A673 (cell line): ENCODE data around the gene BSG. TPM values are rescaled to one million over a fixed set of nuclear protein-coding genes. Genes with fewer than 3 reads are reported as not detected.
A peak's percentile ranks its signal among the peaks of the same experiment; 100 is the strongest.

ENCODE experiments used
- BruUV-seq: library from RNA; stranded (reverse); fragments of 400-500 nt; replicated peaks from 2 replicates; lab custom pipeline; 2021; lab: Mats Ljungman, UMichigan
- CTCF ChIA-PET: fragments of 300-600 bp; sonication (Branson Sonifier 250); formaldehyde crosslinking; loops from one replicate; lab custom pipeline; 2022; ENCODE audit warnings: antibody characterized with exemption; lab: Charles Lee
- POLR2A ChIA-PET: fragments of 300-600 bp; sonication (Branson Sonifier 250); formaldehyde crosslinking; loops from one replicate; lab custom pipeline; 2022; ENCODE audit warnings: antibody characterized with exemption; ENCODE audit not compliant: low non-redundant PET; lab: Charles Lee
- DNase-seq: peaks from one replicate; pipeline ENCODE4 v3.0.0-alpha.2; 2015; ENCODE audit warnings: low spot score
- H3K27ac ChIP-seq: fragments of 200-600 bp; sonication (generic); 2 replicates; pipeline ENCODE4 v1.5.1; 2016; ENCODE audit warnings: mixed run types, low read depth, mild to moderate bottlenecking, mixed read lengths, antibody characterized with exemption, low read length; ENCODE audit not compliant: poor library complexity, severe bottlenecking
- H3K27me3 ChIP-seq: fragments of 200-600 bp; sonication (generic); replicated peaks from 2 replicates; pipeline ENCODE4 v1.6.1; 2017; ENCODE audit warnings: mixed run types, low read depth, mild to moderate bottlenecking, mixed read lengths, antibody characterized with exemption, low read length; ENCODE audit not compliant: insufficient read depth, poor library complexity
- H3K36me3 ChIP-seq: fragments of 200-600 bp; sonication (generic); 2 replicates; pipeline ENCODE4 v1.6.1; 2016; ENCODE audit warnings: mixed run types, mild to moderate bottlenecking, mixed read lengths, antibody characterized with exemption, low read length; ENCODE audit not compliant: insufficient read depth, poor library complexity, severe bottlenecking
- H3K4me1 ChIP-seq: fragments of 200-600 bp; sonication (generic); 2 replicates; pipeline ENCODE4 v1.6.1; 2017; ENCODE audit warnings: mixed run types, mild to moderate bottlenecking, mixed read lengths, antibody characterized with exemption, low read length; ENCODE audit not compliant: insufficient read depth, poor library complexity, severe bottlenecking
- H3K4me3 ChIP-seq: fragments of 200-600 bp; sonication (generic); 2 replicates; pipeline ENCODE4 v1.5.1; 2016; ENCODE audit warnings: low read depth, mixed run types, mild to moderate bottlenecking, mixed read lengths, low read length; ENCODE audit not compliant: poor library complexity, severe bottlenecking
- H3K9me3 ChIP-seq: fragments of 200-600 bp; sonication (generic); 2 replicates; pipeline ENCODE4 v1.6.1; 2016; ENCODE audit warnings: mixed run types, low read depth, mild to moderate bottlenecking, mixed read lengths, antibody characterized with exemption, low read length; ENCODE audit not compliant: poor library complexity, severe bottlenecking
- EZH2 ChIP-seq: fragments of 200-600 bp; sonication (generic); IDR thresholded peaks from 2 replicates; pipeline ENCODE4 v1.6.1; 2017; ENCODE audit warnings: borderline replicate concordance, low read depth, mild to moderate bottlenecking, mixed read lengths, antibody characterized with exemption, low read length; ENCODE audit not compliant: poor library complexity, severe bottlenecking
- intact Hi-C: fragments of 100-400 bp; cut with micrococcal nuclease; formaldehyde crosslinking; loops from one replicate; pipeline ENCODE4 v1.10.0; 2022; ENCODE audit not compliant: unreplicated experiment
- total RNA-seq: library from RNA; stranded (reverse); gene quantifications from 2 replicates; pipeline ENCODE4 v1.2.3, GENCODE V29; 2021
- TF ChIP-seq, protein P1 (sequence below): fragments of 300-800, 200-600 bp; sonication (generic); conservative IDR thresholded peaks from 2 replicates; pipeline ENCODE4 v1.5.1; 2017; ENCODE audit warnings: low read depth, mild to moderate bottlenecking, antibody characterized with exemption, low read length, moderate library complexity, mixed read lengths

Gene BSG
- total RNA-seq, 1 experiment from 2014 or later: 865 TPM

DNA sequence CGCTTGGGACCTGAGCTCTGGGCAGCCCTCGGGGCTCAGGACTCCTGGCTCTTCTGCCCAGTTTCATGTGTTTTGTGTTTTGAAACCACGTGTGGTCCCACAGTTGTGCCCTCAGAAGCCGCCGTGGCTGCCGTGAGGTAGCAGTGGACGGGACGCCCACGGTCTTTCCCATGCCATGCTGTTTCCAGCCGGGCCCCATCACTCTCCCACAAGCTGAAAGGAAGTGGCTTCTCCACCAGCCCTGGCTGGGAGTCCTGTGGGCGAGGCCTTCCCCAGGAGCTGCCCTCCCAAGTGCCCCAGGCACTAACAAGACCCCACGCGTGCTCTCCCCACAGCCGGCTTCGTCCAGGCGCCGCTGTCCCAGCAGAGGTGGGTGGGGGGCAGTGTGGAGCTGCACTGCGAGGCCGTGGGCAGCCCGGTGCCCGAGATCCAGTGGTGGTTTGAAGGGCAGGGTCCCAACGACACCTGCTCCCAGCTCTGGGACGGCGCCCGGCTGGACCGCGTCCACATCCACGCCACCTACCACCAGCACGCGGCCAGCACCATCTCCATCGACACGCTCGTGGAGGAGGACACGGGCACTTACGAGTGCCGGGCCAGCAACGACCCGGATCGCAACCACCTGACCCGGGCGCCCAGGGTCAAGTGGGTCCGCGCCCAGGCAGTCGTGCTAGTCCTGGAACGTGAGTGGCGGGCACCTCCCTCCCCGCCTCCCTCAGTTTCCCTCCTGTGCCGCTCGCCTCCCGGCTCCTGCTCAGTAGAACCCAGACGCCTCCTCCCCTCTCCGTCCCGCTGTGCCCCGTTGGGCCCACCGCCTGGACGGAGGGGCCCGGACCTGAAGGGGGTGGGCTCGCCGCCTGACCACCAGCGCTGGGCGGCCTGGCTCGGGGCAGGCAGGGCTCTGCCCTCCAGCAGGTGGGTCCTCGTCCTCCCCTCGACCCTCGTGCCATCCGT is 5.3 kb downstream of the BSG start:
- TF ChIP-seq, protein P1, sequence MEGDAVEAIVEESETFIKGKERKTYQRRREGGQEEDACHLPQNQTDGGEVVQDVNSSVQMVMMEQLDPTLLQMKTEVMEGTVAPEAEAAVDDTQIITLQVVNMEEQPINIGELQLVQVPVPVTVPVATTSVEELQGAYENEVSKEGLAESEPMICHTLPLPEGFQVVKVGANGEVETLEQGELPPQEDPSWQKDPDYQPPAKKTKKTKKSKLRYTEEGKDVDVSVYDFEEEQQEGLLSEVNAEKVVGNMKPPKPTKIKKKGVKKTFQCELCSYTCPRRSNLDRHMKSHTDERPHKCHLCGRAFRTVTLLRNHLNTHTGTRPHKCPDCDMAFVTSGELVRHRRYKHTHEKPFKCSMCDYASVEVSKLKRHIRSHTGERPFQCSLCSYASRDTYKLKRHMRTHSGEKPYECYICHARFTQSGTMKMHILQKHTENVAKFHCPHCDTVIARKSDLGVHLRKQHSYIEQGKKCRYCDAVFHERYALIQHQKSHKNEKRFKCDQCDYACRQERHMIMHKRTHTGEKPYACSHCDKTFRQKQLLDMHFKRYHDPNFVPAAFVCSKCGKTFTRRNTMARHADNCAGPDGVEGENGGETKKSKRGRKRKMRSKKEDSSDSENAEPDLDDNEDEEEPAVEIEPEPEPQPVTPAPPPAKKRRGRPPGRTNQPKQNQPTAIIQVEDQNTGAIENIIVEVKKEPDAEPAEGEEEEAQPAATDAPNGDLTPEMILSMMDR: no peak
- intact Hi-C loops: no loop called here
- no TSS peak for BruUV-seq
- CTCF ChIA-PET: no interaction called here
- Histone ChIP-seq H3K27me3 (no peaks in the 10 kb centered on the region), H3K27ac (peak overlapping the region; percentile 23), H3K36me3 (peaks cover 40% of the 10 kb centered on the region), H3K4me1 (peaks cover 17% of the 10 kb centered on the region), H3K9me3 (no peaks in the 10 kb centered on the region), H3K4me3 (no peak overlapping the region)
- DNase-seq: no peak
- POLR2A ChIA-PET: no interaction called here

DNA sequence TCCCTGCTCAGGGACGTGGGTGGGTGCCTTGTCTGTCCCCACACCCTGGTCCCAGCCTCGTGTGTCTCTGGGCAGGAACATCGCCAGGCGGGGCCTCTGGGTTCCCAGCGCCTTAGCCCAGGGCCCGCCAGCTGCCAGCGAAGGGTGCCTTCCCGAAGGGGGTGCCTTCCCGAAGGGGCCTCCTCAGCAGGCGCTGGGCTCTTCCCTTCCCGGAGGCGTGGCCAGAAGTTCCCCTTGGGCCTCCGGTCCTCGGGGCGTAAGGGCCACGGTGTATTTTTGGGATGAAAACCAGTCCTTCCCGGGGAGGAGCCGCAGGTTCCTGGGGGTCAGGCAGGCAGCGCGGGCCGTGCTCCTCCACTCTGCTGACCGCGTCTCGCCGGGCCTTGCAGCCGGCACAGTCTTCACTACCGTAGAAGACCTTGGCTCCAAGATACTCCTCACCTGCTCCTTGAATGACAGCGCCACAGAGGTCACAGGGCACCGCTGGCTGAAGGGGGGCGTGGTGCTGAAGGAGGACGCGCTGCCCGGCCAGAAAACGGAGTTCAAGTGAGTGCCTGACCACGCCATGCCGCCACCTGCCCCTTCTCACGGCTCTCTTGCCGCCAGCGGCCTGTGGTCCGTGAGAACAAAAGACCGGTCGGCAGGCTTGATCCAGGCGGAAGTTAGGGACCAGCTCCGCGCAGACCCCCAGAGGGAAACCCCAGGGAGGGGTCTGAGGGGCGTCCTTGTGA is 6.9 kb downstream of the BSG start:
- Histone ChIP-seq H3K27ac (no peak overlapping the region), H3K4me3 (no peak overlapping the region), H3K27me3 (no peaks in the 10 kb centered on the region), H3K9me3 (no peaks in the 10 kb centered on the region), H3K4me1 (peaks cover 14% of the 10 kb centered on the region), H3K36me3 (peaks cover 53% of the 10 kb centered on the region)
- CTCF ChIA-PET: no interaction called here
- POLR2A ChIA-PET: no interaction called here
- no peak for TF ChIP-seq EZH2
- TF ChIP-seq, protein P1: no peak
- intact Hi-C loops: no loop called here
- no TSS peak for BruUV-seq
- no peak for DNase-seq

DNA sequence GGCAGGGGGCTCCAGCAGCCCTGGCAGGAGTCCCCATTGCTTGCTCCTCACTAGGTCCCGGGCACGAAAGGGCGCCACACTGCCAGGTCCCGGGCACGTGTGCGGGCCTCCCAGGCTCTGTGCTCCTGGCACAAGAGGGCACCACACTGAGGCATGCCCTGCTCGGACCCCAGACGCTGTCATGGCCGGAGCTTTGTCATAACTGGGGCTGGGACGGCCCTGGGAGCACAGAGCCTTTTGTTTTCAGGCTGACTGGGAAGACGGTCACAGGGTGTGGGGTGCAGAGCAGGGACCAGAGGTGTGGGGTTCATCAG is 7.4 kb downstream of the BSG start:
- POLR2A ChIA-PET: no interaction called here
- H3K9me3 ChIP-seq: no peaks in the 10 kb centered on the region
- TF ChIP-seq, protein P1: no peak
- no peak for TF ChIP-seq EZH2
- no peak overlapping the region for H3K4me3 ChIP-seq
- H3K27me3 ChIP-seq: no peaks in the 10 kb centered on the region
- peaks cover 10% of the 10 kb centered on the region for H3K4me1 ChIP-seq
- DNase-seq: no peak
- no TSS peak for BruUV-seq
- no peak overlapping the region for H3K27ac ChIP-seq
- intact Hi-C loops: no loop called here
- CTCF ChIA-PET: no interaction called here
- H3K36me3 ChIP-seq: peaks cover 53% of the 10 kb centered on the region
